NT2/D1 (cell line): ENCODE measurements around the gene MYO3B.

ENCODE experiments used
- DNase-seq: peaks from one replicate; pipeline ENCODE4 v3.0.0-alpha.2; 2011; ENCODE audit warnings: low read depth, low spot score
- H3K27me3 ChIP-seq: 2 replicates; pipeline ENCODE4 v1.6.0; 2011; ENCODE audit warnings: mild to moderate bottlenecking; ENCODE audit not compliant: insufficient read length, insufficient read depth
- H3K36me3 ChIP-seq: 2 replicates; pipeline ENCODE4 v1.6.1; 2011; ENCODE audit warnings: mild to moderate bottlenecking, low read length, mixed read lengths; ENCODE audit not compliant: insufficient read depth, insufficient read length
- H3K4me1 ChIP-seq: 2 replicates; pipeline ENCODE4 v1.5.1; 2011; ENCODE audit not compliant: insufficient read depth, insufficient read length
- H3K4me3 ChIP-seq: 2 replicates; pipeline ENCODE4 v1.5.1; 2011; ENCODE audit warnings: low read depth; ENCODE audit not compliant: insufficient read length
- H3K9ac ChIP-seq: 2 replicates; pipeline ENCODE4 v1.6.0; 2011; ENCODE audit warnings: low read depth; ENCODE audit not compliant: insufficient read length
- H3K9me3 ChIP-seq: 2 replicates; pipeline ENCODE4 v1.5.1; 2011; ENCODE audit warnings: mild to moderate bottlenecking, low read length; ENCODE audit not compliant: insufficient read depth
- SUZ12 ChIP-seq: IDR thresholded peaks from 2 replicates; pipeline ENCODE4 v1.6.1; 2011; ENCODE audit not compliant: insufficient read length, insufficient read depth; ENCODE audit errors: extremely low read depth
- YY1 ChIP-seq: IDR thresholded peaks from 2 replicates; pipeline ENCODE4 v1.6.1; 2011; ENCODE audit not compliant: insufficient read length, insufficient read depth
- ZNF274 ChIP-seq: IDR thresholded peaks from 2 replicates; pipeline ENCODE4 v1.6.1; 2011; ENCODE audit warnings: mild to moderate bottlenecking, low read depth, low read length

The MYO3B gene

GRCh38 chr2:170143045-170143717 lies 34.8 kb upstream of the MYO3B start:
- H3K9me3 ChIP-seq = no peaks in the 10 kb centered on the region; the same call in 1 of the 2 replicates
- no peaks in the 10 kb centered on the region for H3K36me3 ChIP-seq
- H3K9ac ChIP-seq = no peak overlapping the region
- no peak overlapping the region for H3K4me3 ChIP-seq
- TF ChIP-seq SUZ12 (no peak), YY1 (no peak), ZNF274 (no peak)
- no peaks in the 10 kb centered on the region for H3K27me3 ChIP-seq
- DNase-seq = no peak
- no peaks in the 10 kb centered on the region for H3K4me1 ChIP-seq

- Histone ChIP-seq H3K9me3 (peaks cover 3% of the 10 kb centered on the region; the same call in 1 of the 2 replicates), H3K9ac (no peak overlapping the region), H3K4me3 (no peak overlapping the region), H3K27me3 (no peaks in the 10 kb centered on the region), H3K36me3 (no peaks in the 10 kb centered on the region), H3K4me1 (no peaks in the 10 kb centered on the region)
- DNase-seq = no peak
- TF ChIP-seq ZNF274 (no peak), SUZ12 (no peak), YY1 (no peak)
Observed at GRCh38 chr2:170144761-170145160, 33.2 kb upstream of the MYO3B start.

- no peak for TF ChIP-seq ZNF274
- TF ChIP-seq YY1 = no peak
- TF ChIP-seq SUZ12 = no peak
- Histone ChIP-seq H3K4me1 (no peaks in the 10 kb centered on the region), H3K4me3 (no peak overlapping the region), H3K36me3 (no peaks in the 10 kb centered on the region), H3K9ac (no peak overlapping the region), H3K9me3 (peaks cover 3% of the 10 kb centered on the region; the same call in 1 of the 2 replicates), H3K27me3 (no peaks in the 10 kb centered on the region)
- no peak for DNase-seq
Observed at GRCh38 chr2:170145191-170145590, 32.8 kb upstream of the MYO3B start.

- TF ChIP-seq SUZ12 (no peak), ZNF274 (no peak), YY1 (no peak)
- Histone ChIP-seq H3K4me1 (no peaks in the 10 kb centered on the region), H3K9ac (no peak overlapping the region)
Observed at GRCh38 chr2:170145675-170146432, 32.1 kb upstream of the MYO3B start.

DNA sequence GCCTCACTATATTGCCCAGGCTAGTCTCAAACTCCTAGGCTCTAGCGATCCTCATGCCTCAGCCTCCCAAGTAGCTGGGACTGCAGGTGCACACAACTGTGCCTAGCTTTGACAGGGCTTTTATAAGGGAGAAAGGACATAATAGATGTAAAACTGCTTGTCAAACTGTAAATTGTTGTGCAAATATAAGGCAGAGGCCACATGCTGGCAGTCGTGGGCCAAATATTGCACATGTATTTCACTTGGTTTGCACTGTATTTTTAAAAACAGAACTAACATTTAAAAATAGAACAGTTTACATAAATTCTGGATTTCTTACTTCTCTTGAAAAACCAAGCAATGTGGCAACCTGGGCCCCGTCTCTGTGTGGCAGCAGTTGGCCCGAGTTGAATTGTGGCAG lies 31.2 kb upstream of the MYO3B start:
- Histone ChIP-seq H3K4me1 (no peaks in the 10 kb centered on the region), H3K4me3 (no peak overlapping the region), H3K9ac (no peak overlapping the region), H3K9me3 (peaks cover 3% of the 10 kb centered on the region; the same call in 1 of the 2 replicates), H3K27me3 (no peaks in the 10 kb centered on the region), H3K36me3 (no peaks in the 10 kb centered on the region)
- DNase-seq = no peak
- TF ChIP-seq ZNF274 = no peak
- TF ChIP-seq YY1 = no peak
- TF ChIP-seq SUZ12 = no peak

More at GRCh38 chr2:170145675-170146432, 32.1 kb upstream of the MYO3B start:
- Histone ChIP-seq H3K9me3 (peaks cover 3% of the 10 kb centered on the region; the same call in 1 of the 2 replicates), H3K27me3 (no peaks in the 10 kb centered on the region), H3K4me3 (no peak overlapping the region), H3K36me3 (no peaks in the 10 kb centered on the region)
- DNase-seq = no peak

DNA sequence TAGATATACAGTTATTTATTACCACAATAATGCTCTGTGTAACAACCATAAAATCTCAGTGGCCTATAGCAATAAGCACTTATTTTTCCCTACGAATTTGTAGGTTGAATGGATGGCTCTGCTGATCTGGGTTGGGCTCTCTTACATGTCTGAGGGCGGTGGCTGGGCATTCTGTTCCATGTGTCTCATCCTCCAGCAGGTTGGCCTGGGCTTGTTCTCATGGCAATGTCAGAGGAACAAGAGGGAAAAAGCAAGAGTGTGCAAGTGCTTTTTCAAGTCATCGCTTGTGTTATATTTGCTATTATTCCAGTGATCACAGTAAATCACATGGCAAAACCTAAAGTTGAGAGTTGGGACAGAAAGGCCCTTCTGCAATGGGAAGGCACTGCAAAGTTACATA lies 30.4 kb upstream of the MYO3B start:
- Histone ChIP-seq H3K36me3 (no peaks in the 10 kb centered on the region), H3K4me3 (no peak overlapping the region), H3K4me1 (no peaks in the 10 kb centered on the region), H3K27me3 (no peaks in the 10 kb centered on the region), H3K9me3 (peaks cover 3% of the 10 kb centered on the region; the same call in 1 of the 2 replicates), H3K9ac (no peak overlapping the region)
- TF ChIP-seq YY1 = no peak
- no peak for TF ChIP-seq SUZ12
- TF ChIP-seq ZNF274 = no peak
- no peak for DNase-seq

DNA sequence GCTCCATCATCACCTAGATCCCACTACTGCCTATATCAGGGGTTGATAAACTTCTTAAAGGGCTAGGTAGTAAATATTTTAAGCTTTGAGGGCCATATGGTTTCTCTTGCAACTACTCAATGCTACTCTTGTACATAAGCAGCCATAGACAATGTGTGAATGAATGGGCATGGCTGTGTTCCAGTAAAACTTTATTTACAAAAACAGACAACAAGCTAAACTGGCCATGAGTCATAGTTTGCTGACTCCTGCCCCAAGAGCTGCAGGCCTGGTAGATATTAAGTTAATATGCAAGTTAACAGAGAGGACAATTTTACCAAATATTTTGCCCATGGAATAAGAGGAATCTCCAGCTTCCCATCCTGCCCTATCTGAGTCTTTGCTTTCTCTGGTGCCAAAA lies 29.8 kb upstream of the MYO3B start:
- Histone ChIP-seq H3K9me3 (peaks cover 7% of the 10 kb centered on the region), H3K4me3 (no peak overlapping the region), H3K27me3 (no peaks in the 10 kb centered on the region), H3K4me1 (no peaks in the 10 kb centered on the region), H3K9ac (no peak overlapping the region), H3K36me3 (no peaks in the 10 kb centered on the region)
- TF ChIP-seq SUZ12 = no peak
- TF ChIP-seq YY1 = no peak
- no peak for TF ChIP-seq ZNF274
- no peak for DNase-seq
